ENCODE results near the gene EBI3.
"Not testable (repeated sequence)": the region's sequence is repeated elsewhere in the genome, so short reads cannot be mapped to it uniquely, and the experiment has no call there.

The EBI3 gene

GRCh38 chr19:4213116-4213515 lies 16.2 kb upstream of the EBI3 start:
- no peak for DNase-seq (ENCODE audit: low read depth)
- no peak for TF ChIP-seq CTCF (conservative IDR thresholded peaks at IDR 0.05; ENCODE audit: control insufficient read depth, insufficient read depth, low read depth, low read length)
- H3K4me3 ChIP-seq (ENCODE audit: control insufficient read depth, low read depth, low read length): no peak overlapping the region

DNA sequence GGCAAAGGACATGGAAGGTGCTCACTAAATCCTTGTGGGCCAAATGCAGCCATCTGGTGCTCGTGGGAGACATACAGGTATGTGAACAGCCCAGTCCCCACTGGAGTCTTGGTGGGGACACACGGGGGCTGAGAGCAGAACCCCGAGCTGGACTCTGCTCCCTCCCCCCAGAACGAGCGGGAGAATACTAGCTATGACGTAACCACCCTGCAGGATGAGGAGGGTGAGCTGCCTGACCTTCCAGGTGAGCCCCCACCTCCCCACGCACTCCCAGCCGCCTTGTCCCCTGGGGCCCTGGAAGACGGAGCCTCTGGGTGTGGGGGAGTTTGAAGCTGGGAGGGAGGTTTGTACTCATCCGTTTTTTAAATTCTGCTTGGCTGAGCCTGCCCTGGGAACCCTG lies 13.5 kb upstream of the EBI3 start:
- no peak overlapping the region for H3K4me3 ChIP-seq (ENCODE audit: control insufficient read depth, low read depth, low read length)
- TF ChIP-seq CTCF (conservative IDR thresholded peaks at IDR 0.05; ENCODE audit: control insufficient read depth, insufficient read depth, low read depth, low read length): no peak
- DNase-seq (ENCODE audit: low read depth): no peak

DNA sequence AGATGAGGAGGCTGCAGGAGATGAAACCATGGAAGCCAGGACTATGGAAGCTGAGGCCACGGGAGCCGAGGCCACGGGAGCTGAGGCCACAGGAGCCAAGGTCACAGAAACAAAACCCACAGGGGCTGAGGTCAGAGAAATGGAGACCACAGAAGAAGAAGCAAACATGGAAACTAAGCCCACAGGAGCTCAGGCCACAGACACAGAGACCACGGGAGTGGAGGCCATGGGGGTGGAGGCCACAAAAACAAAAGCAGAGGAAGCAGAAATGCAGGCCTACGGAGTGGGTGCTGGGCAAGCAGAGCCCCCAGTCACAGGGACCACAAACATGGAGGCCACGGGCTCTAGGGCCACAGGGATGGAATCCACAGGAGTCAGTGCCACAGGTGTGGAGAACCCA lies 12.5 kb upstream of the EBI3 start:
- no peak overlapping the region for H3K4me3 ChIP-seq (ENCODE audit: control insufficient read depth, low read depth, low read length)
- DNase-seq (ENCODE audit: low read depth): no peak
- no peak for TF ChIP-seq CTCF (conservative IDR thresholded peaks at IDR 0.05; ENCODE audit: control insufficient read depth, insufficient read depth, low read depth, low read length)

DNA sequence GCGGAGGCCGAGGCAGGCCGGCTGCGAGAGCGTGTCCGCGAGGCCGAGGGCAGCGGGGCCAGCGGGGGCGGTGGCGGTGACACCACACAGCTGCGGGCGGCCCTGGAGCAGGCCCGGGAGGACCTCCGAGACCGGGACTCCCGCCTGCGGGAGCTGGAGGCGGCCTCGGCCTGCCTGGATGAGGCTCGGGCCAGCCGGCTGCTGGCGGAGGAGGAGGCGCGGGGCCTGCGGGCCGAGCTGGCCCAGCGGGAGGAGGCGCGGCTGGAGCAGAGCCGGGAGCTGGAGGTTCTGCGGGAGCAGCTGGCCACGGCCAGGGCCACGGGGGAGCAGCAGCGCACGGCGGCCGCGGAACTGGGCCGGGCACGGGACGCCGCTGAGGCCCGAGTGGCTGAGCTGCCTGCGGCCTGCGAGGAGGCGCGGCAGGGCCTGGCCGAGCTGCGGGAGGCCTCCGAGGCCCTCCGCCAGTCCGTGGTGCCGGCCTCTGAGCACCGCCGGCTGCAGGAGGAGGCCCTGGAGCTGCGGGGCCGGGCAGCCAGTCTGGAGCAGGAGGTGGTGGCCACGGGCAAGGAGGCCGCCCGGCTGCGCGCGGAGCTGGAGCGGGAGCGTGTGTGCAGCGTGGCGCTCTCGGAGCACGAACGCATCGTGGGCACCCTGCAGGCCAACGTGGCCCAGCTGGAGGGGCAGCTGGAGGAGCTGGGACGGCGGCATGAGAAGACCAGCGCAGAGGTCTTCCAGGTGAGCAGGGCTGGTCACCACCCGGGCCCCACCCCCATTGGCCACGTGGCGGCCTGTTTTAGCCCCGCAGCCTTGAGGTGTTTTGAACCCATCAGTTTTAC lies 11.7 kb upstream of the EBI3 start:
- TF ChIP-seq CTCF (conservative IDR thresholded peaks at IDR 0.05; ENCODE audit: control insufficient read depth, insufficient read depth, low read depth, low read length): no peak
- no peak for DNase-seq (ENCODE audit: low read depth)
- no peak overlapping the region for H3K4me3 ChIP-seq (ENCODE audit: control insufficient read depth, low read depth, low read length)

GRCh38 chr19:4218523-4218922 lies 10.8 kb upstream of the EBI3 start:
- not testable (repeated sequence) for H3K4me3 ChIP-seq (ENCODE audit: control insufficient read depth, low read depth, low read length); DNase-seq (ENCODE audit: low read depth)

GRCh38 chr19:4220188-4220587 lies 9.1 kb upstream of the EBI3 start:
- no peak for DNase-seq (ENCODE audit: low read depth)
- TF ChIP-seq CTCF (conservative IDR thresholded peaks at IDR 0.05; ENCODE audit: control insufficient read depth, insufficient read depth, low read depth, low read length): no peak
- H3K4me3 ChIP-seq (ENCODE audit: control insufficient read depth, low read depth, low read length): no peak overlapping the region

DNA sequence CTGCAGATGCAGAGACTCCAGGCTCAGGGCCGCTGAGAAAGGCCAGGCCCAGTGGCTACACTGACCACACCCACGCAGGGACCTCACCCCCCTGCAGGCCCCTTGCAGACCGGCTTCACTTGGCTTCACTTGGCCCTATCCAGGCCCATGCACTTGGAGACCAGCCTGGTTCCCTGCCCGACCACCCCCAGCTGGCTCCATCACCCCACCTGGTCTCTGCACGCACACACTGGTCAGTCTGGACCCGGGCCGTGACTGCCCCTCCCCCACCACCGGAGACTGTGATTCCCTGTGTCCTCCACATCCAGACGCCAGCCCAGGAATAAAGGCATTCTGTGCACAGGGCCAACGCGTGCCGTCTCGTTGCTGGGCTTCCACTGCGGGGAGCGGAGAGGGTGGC lies 4.9 kb upstream of the EBI3 start:
- TF ChIP-seq CTCF (conservative IDR thresholded peaks at IDR 0.05; ENCODE audit: control insufficient read depth, insufficient read depth, low read depth, low read length): no peak
- no peak for DNase-seq (ENCODE audit: low read depth)
- H3K4me3 ChIP-seq (ENCODE audit: control insufficient read depth, low read depth, low read length): no peak overlapping the region

Data from fibroblast of mammary gland (primary cell).